ENCODE measurements around the gene NPLOC4. TPM values are rescaled to one million over a fixed set of nuclear protein-coding genes. Genes with fewer than 3 reads are reported as not detected.

The NPLOC4 gene
- total and polyA plus RNA-seq, 2 of the 13 experiments (the other 11 are each of a cell fraction or from before 2014, with no cell fraction given), result 57.0 to 97.0 TPM

DNA sequence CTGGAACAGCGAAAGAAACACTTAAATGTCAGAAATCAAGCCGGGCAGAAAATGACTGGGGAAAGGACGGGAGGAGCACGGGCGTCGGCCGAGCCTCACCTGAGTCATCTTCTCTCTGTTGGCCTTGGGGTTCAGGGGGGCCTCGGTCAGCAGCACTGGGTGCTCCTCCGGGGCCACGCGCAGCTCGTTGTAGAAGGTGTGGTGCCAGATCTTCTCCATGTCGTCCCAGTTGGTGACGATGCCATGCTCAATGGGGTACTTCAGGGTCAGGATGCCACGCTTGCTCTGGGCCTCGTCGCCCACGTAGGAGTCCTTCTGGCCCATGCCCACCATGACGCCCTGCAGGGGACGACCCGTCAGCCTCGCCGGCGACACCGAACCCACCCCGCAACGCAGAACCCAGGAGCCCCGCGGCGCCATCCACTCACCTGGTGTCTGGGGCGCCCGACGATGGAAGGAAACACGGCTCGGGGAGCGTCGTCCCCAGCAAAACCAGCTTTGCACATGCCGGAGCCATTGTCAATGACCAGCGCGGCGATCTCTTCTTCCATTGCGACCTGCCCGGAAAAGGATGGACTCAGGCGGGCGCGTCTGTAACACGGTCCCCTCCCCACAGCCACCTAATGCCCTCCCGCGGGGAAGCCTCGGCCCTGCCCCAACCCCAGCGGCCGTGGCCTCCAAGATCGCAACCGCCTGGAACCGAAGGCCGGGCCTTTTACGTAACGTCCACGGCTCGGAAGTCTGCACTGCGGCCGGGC is 124.9 kb downstream of the NPLOC4 start (continued):
- 0 out of 2 replicates have a peak, but pooled peaks have one; percentile 5 for TF ChIP-seq GATA4 (IDR thresholded peaks at IDR 0.05; ENCODE audit: borderline replicate concordance, low read depth)
- TF ChIP-seq KAT8 (CRISPR knock-in tag; IDR thresholded peaks at IDR 0.05), result no peak
- TF ChIP-seq, protein P1, sequence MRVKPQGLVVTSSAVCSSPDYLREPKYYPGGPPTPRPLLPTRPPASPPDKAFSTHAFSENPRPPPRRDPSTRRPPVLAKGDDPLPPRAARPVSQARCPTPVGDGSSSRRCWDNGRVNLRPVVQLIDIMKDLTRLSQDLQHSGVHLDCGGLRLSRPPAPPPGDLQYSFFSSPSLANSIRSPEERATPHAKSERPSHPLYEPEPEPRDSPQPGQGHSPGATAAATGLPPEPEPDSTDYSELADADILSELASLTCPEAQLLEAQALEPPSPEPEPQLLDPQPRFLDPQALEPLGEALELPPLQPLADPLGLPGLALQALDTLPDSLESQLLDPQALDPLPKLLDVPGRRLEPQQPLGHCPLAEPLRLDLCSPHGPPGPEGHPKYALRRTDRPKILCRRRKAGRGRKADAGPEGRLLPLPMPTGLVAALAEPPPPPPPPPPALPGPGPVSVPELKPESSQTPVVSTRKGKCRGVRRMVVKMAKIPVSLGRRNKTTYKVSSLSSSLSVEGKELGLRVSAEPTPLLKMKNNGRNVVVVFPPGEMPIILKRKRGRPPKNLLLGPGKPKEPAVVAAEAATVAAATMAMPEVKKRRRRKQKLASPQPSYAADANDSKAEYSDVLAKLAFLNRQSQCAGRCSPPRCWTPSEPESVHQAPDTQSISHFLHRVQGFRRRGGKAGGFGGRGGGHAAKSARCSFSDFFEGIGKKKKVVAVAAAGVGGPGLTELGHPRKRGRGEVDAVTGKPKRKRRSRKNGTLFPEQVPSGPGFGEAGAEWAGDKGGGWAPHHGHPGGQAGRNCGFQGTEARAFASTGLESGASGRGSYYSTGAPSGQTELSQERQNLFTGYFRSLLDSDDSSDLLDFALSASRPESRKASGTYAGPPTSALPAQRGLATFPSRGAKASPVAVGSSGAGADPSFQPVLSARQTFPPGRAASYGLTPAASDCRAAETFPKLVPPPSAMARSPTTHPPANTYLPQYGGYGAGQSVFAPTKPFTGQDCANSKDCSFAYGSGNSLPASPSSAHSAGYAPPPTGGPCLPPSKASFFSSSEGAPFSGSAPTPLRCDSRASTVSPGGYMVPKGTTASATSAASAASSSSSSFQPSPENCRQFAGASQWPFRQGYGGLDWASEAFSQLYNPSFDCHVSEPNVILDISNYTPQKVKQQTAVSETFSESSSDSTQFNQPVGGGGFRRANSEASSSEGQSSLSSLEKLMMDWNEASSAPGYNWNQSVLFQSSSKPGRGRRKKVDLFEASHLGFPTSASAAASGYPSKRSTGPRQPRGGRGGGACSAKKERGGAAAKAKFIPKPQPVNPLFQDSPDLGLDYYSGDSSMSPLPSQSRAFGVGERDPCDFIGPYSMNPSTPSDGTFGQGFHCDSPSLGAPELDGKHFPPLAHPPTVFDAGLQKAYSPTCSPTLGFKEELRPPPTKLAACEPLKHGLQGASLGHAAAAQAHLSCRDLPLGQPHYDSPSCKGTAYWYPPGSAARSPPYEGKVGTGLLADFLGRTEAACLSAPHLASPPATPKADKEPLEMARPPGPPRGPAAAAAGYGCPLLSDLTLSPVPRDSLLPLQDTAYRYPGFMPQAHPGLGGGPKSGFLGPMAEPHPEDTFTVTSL (CRISPR knock-in tag; IDR thresholded peaks at IDR 0.05; ENCODE audit: borderline replicate concordance), result no peak
- TF ChIP-seq, protein P2, sequence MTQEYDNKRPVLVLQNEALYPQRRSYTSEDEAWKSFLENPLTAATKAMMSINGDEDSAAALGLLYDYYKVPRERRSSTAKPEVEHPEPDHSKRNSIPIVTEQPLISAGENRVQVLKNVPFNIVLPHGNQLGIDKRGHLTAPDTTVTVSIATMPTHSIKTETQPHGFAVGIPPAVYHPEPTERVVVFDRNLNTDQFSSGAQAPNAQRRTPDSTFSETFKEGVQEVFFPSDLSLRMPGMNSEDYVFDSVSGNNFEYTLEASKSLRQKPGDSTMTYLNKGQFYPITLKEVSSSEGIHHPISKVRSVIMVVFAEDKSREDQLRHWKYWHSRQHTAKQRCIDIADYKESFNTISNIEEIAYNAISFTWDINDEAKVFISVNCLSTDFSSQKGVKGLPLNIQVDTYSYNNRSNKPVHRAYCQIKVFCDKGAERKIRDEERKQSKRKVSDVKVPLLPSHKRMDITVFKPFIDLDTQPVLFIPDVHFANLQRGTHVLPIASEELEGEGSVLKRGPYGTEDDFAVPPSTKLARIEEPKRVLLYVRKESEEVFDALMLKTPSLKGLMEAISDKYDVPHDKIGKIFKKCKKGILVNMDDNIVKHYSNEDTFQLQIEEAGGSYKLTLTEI (CRISPR knock-in tag; conservative IDR thresholded peaks at IDR 0.05), result no peak
- TF ChIP-seq, protein P3, sequence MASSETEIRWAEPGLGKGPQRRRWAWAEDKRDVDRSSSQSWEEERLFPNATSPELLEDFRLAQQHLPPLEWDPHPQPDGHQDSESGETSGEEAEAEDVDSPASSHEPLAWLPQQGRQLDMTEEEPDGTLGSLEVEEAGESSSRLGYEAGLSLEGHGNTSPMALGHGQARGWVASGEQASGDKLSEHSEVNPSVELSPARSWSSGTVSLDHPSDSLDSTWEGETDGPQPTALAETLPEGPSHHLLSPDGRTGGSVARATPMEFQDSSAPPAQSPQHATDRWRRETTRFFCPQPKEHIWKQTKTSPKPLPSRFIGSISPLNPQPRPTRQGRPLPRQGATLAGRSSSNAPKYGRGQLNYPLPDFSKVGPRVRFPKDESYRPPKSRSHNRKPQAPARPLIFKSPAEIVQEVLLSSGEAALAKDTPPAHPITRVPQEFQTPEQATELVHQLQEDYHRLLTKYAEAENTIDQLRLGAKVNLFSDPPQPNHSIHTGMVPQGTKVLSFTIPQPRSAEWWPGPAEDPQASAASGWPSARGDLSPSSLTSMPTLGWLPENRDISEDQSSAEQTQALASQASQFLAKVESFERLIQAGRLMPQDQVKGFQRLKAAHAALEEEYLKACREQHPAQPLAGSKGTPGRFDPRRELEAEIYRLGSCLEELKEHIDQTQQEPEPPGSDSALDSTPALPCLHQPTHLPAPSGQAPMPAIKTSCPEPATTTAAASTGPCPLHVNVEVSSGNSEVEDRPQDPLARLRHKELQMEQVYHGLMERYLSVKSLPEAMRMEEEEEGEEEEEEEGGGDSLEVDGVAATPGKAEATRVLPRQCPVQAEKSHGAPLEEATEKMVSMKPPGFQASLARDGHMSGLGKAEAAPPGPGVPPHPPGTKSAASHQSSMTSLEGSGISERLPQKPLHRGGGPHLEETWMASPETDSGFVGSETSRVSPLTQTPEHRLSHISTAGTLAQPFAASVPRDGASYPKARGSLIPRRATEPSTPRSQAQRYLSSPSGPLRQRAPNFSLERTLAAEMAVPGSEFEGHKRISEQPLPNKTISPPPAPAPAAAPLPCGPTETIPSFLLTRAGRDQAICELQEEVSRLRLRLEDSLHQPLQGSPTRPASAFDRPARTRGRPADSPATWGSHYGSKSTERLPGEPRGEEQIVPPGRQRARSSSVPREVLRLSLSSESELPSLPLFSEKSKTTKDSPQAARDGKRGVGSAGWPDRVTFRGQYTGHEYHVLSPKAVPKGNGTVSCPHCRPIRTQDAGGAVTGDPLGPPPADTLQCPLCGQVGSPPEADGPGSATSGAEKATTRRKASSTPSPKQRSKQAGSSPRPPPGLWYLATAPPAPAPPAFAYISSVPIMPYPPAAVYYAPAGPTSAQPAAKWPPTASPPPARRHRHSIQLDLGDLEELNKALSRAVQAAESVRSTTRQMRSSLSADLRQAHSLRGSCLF (CRISPR knock-in tag; IDR thresholded peaks at IDR 0.05; ENCODE audit: borderline replicate concordance), result no peak
- no peak; the same call in 1 of the 2 replicates for TF ChIP-seq SRY (CRISPR knock-in tag; IDR thresholded peaks at IDR 0.05)
- TF ChIP-seq ZNF30 (CRISPR knock-in tag; IDR thresholded peaks at IDR 0.05), result 0 out of 2 replicates have a peak, but pooled peaks have one; percentile 77
- TF ChIP-seq SIN3B (IDR thresholded peaks at IDR 0.05; ENCODE audit: low read length), result no peak
- TF ChIP-seq THYN1 (CRISPR knock-in tag; IDR thresholded peaks at IDR 0.05; ENCODE audit: borderline replicate concordance, low read depth), result no peak; the same call in 1 of the 2 replicates
- no peak for TF ChIP-seq ZNF224 (CRISPR knock-in tag; IDR thresholded peaks at IDR 0.05)
- TF ChIP-seq, protein P4, sequence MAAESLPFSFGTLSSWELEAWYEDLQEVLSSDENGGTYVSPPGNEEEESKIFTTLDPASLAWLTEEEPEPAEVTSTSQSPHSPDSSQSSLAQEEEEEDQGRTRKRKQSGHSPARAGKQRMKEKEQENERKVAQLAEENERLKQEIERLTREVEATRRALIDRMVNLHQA (CRISPR knock-in tag; IDR thresholded peaks at IDR 0.05), result no peak
- TF ChIP-seq ZC3H4 (CRISPR knock-in tag; IDR thresholded peaks at IDR 0.05; ENCODE audit: borderline replicate concordance), result no peak

Measured in HepG2 (cell line).